GM12878 (cell line): Measurements from ENCODE around the gene SLAMF1.

Source experiments
- EZH2 ChIP-seq: IDR thresholded peaks from 2 replicates; pipeline ENCODE4 v1.6.1; 2012; ENCODE audit warnings: low read depth, mild to moderate bottlenecking, control low read depth, inconsistent platforms, low read length, borderline replicate concordance; ENCODE audit not compliant: control insufficient read depth
- NRF1 ChIP-seq: conservative IDR thresholded peaks from 2 replicates; pipeline ENCODE4 v1.6.1; 2011; ENCODE audit warnings: mild to moderate bottlenecking, low read depth, low read length, improper control_type of control experiment
- POLR2A ChIP-seq: IDR thresholded peaks from 2 replicates; pipeline ENCODE4 v1.6.1; 2011; ENCODE audit warnings: low read depth, mild to moderate bottlenecking, low read length
- TF ChIP-seq, protein P1 (sequence below): IDR thresholded peaks from 2 replicates; pipeline ENCODE4 v1.6.1; 2012; ENCODE audit warnings: mild to moderate bottlenecking, low read depth, low read length
- TF ChIP-seq, protein P2 (sequence below): IDR thresholded peaks from 2 replicates; pipeline ENCODE4 v1.6.1; 2012; ENCODE audit warnings: low read depth, low read length, improper control_type of control experiment

DNA sequence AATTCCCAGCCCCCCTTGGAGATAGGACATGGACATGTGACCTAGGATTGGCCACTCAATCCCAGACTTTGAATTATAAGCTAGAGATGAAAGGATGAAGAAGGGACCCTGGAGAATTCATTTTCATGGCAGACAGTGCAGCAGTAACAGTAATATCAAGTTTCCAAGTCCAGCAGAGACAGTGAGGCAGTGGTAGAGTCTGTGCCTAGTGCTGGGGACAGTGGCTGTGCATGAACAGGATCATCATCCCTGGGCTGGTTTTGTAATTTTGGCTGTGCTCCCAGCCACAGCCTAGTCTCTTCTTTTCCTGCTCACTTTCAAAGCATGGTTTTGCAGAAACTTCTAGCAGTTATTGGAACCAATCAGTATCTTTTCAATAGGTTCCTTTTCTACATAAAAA, 37.9 kb downstream of the SLAMF1 start:
- no peak for TF ChIP-seq EZH2
- TF ChIP-seq, protein P1, sequence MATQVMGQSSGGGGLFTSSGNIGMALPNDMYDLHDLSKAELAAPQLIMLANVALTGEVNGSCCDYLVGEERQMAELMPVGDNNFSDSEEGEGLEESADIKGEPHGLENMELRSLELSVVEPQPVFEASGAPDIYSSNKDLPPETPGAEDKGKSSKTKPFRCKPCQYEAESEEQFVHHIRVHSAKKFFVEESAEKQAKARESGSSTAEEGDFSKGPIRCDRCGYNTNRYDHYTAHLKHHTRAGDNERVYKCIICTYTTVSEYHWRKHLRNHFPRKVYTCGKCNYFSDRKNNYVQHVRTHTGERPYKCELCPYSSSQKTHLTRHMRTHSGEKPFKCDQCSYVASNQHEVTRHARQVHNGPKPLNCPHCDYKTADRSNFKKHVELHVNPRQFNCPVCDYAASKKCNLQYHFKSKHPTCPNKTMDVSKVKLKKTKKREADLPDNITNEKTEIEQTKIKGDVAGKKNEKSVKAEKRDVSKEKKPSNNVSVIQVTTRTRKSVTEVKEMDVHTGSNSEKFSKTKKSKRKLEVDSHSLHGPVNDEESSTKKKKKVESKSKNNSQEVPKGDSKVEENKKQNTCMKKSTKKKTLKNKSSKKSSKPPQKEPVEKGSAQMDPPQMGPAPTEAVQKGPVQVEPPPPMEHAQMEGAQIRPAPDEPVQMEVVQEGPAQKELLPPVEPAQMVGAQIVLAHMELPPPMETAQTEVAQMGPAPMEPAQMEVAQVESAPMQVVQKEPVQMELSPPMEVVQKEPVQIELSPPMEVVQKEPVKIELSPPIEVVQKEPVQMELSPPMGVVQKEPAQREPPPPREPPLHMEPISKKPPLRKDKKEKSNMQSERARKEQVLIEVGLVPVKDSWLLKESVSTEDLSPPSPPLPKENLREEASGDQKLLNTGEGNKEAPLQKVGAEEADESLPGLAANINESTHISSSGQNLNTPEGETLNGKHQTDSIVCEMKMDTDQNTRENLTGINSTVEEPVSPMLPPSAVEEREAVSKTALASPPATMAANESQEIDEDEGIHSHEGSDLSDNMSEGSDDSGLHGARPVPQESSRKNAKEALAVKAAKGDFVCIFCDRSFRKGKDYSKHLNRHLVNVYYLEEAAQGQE = no peak
- no peak; the same call in none of the 2 replicates for TF ChIP-seq POLR2A
- no peak for TF ChIP-seq NRF1
- TF ChIP-seq, protein P2, sequence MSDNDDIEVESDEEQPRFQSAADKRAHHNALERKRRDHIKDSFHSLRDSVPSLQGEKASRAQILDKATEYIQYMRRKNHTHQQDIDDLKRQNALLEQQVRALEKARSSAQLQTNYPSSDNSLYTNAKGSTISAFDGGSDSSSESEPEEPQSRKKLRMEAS = no peak
